NOMO-1 treated with DMSO at 0.1 percent for 48 hours (cell line): Measurements from ENCODE around the gene NLN.

Experiments used
- DNase-seq: peaks from one replicate; lab custom pipeline; 2025; ENCODE audit not compliant: unreplicated experiment; lab: John Stamatoyannopoulos, UW

Gene NLN

GRCh38 chr5:65721720-65722574, at the start of gene NLN, which contains the start of gene SGTB:
Gene NLN, plus strand, starts transcription at chr5:65722205. Its CDS starts 169 bp downstream, at chr5:65722374.
Gene SGTB, minus strand, starts transcription at chr5:65722109. Its CDS starts 1,302 bp downstream, at chr5:65720807.
- peak; percentile 40 for DNase-seq

GRCh38 chr5:65672796-65673195, 49.2 kb upstream of the NLN start:
- peak; percentile 20 for DNase-seq

- DNase-seq = no peak
These were observed 47.3 kb upstream of the NLN start for GRCh38 chr5:65674749-65675148.

- DNase-seq = peak; percentile 31
These were observed 45.9 kb upstream of the NLN start for GRCh38 chr5:65676056-65676455.

- no peak for DNase-seq
These were observed 39.9 kb upstream of the NLN start for GRCh38 chr5:65682148-65682547.

GRCh38 chr5:65693121-65693520, 28.9 kb upstream of the NLN start:
- no peak for DNase-seq

- DNase-seq = no peak
These were observed 26.7 kb upstream of the NLN start for GRCh38 chr5:65695162-65695755.

- no peak for DNase-seq
These were observed 26.1 kb upstream of the NLN start for GRCh38 chr5:65695896-65696295.

GRCh38 chr5:65696892-65697291, 25.1 kb upstream of the NLN start:
- DNase-seq = no peak

GRCh38 chr5:65699338-65699737, 22.7 kb upstream of the NLN start:
- DNase-seq = no peak

GRCh38 chr5:65702036-65702435, 20.0 kb upstream of the NLN start:
- no peak for DNase-seq

- no peak for DNase-seq
These were observed 17.3 kb upstream of the NLN start for GRCh38 chr5:65704621-65705239.

GRCh38 chr5:65707663-65708062, 14.3 kb upstream of the NLN start:
- DNase-seq = no peak

GRCh38 chr5:65708145-65708544, 13.9 kb upstream of the NLN start:
- DNase-seq = peak; percentile 70

- DNase-seq = no peak
These were observed 3.3 kb upstream of the NLN start for GRCh38 chr5:65718576-65719310.

- peak; percentile 51 for DNase-seq
These were observed 820 bp upstream of the NLN start for GRCh38 chr5:65721050-65721719.

- peak; percentile 62 for DNase-seq
These were observed 784 bp downstream of the NLN start for GRCh38 chr5:65722575-65723403.

- DNase-seq = no peak
These were observed 5.6 kb downstream of the NLN start for GRCh38 chr5:65727491-65728156.

GRCh38 chr5:65728218-65728617, 6.2 kb downstream of the NLN start:
- DNase-seq = no peak
